HG03045 (cell line): ENCODE data around the gene SOX9.
"Not testable (repeated sequence)": the region's sequence is repeated elsewhere in the genome, so short reads cannot be mapped to it uniquely, and the experiment has no call there.

Experiments
- ATAC-seq: cut with Tn5 transposase; IDR thresholded peaks from one replicate; pipeline ENCODE4 v1.9.1; 2021; ENCODE audit warnings: mild to moderate bottlenecking, moderate library complexity; ENCODE audit not compliant: unreplicated experiment

The SOX9 gene

GRCh38 chr17:72125226-72125651 is 4.4 kb downstream of the SOX9 start:
- ATAC-seq = no peak

- no peak for ATAC-seq
Measured at GRCh38 chr17:72125742-72126141, 4.9 kb downstream of the SOX9 start.

GRCh38 chr17:72126575-72127486 is 6.0 kb downstream of the SOX9 start:
- no peak for ATAC-seq

GRCh38 chr17:72128039-72128438 is 7.2 kb downstream of the SOX9 start:
- no peak for ATAC-seq

GRCh38 chr17:72134608-72135394 is 14.0 kb downstream of the SOX9 start:
- no peak for ATAC-seq

GRCh38 chr17:72135546-72136325 is 14.9 kb downstream of the SOX9 start:
- ATAC-seq = no peak

- ATAC-seq = no peak
Measured at GRCh38 chr17:72136692-72137091, 15.9 kb downstream of the SOX9 start.

- ATAC-seq = no peak
Measured at GRCh38 chr17:72137161-72137560, 16.3 kb downstream of the SOX9 start.

- ATAC-seq = no peak
Measured at GRCh38 chr17:72139212-72139611, 18.4 kb downstream of the SOX9 start.

- no peak for ATAC-seq
Measured at GRCh38 chr17:72141336-72141735, 20.5 kb downstream of the SOX9 start.

GRCh38 chr17:72142097-72142496 is 21.3 kb downstream of the SOX9 start:
- ATAC-seq = not testable (repeated sequence)

GRCh38 chr17:72142614-72143013 is 21.8 kb downstream of the SOX9 start:
- no peak for ATAC-seq

- ATAC-seq = no peak
Measured at GRCh38 chr17:72143245-72143644, 22.4 kb downstream of the SOX9 start.

- no peak for ATAC-seq
Measured at GRCh38 chr17:72144101-72144500, 23.3 kb downstream of the SOX9 start.

- no peak for ATAC-seq
Measured at GRCh38 chr17:72145562-72145961, 24.7 kb downstream of the SOX9 start.

GRCh38 chr17:72145962-72146361 is 25.1 kb downstream of the SOX9 start:
- ATAC-seq = no peak

GRCh38 chr17:72146371-72146770 is 25.6 kb downstream of the SOX9 start:
- no peak for ATAC-seq

- no peak for ATAC-seq
Measured at GRCh38 chr17:72150632-72151460, 30.0 kb downstream of the SOX9 start.

- ATAC-seq = no peak
Measured at GRCh38 chr17:72151565-72152386, 31.0 kb downstream of the SOX9 start.
